Astrocyte of the hippocampus (primary cell): Measurements from ENCODE around the gene CRYBA4.

Experiments used
- DNase-seq: peaks from one replicate; pipeline ENCODE4 v3.0.0; 2011; ENCODE audit warnings: low read depth, low spot score

The CRYBA4 gene

GRCh38 chr22:26660356-26660755 lies 38.6 kb downstream of the CRYBA4 start:
- DNase-seq, result no peak

GRCh38 chr22:26660961-26661578 lies 39.3 kb downstream of the CRYBA4 start:
- no peak for DNase-seq

- no peak for DNase-seq
Observed at GRCh38 chr22:26662160-26662559, 40.4 kb downstream of the CRYBA4 start.

GRCh38 chr22:26663374-26663923 lies 41.7 kb downstream of the CRYBA4 start:
- no peak for DNase-seq

- DNase-seq, result no peak
Observed at GRCh38 chr22:26665813-26666231, 44.1 kb downstream of the CRYBA4 start.

- DNase-seq, result no peak
Observed at GRCh38 chr22:26667140-26667539, 45.4 kb downstream of the CRYBA4 start.

- DNase-seq, result peak; percentile 52
Observed at GRCh38 chr22:26669060-26669481, 47.3 kb downstream of the CRYBA4 start.

- no peak for DNase-seq
Observed at GRCh38 chr22:26670459-26670858, 48.7 kb downstream of the CRYBA4 start.

GRCh38 chr22:26671317-26672059 lies 49.7 kb downstream of the CRYBA4 start:
- no peak for DNase-seq

GRCh38 chr22:26672060-26672471 lies 50.3 kb downstream of the CRYBA4 start:
- DNase-seq, result no peak

- peak; percentile 94 for DNase-seq
Observed at GRCh38 chr22:26672590-26673468, 51.1 kb downstream of the CRYBA4 start.

- peak; percentile 48 for DNase-seq
Observed at GRCh38 chr22:26673486-26673885, 51.7 kb downstream of the CRYBA4 start.

- DNase-seq, result no peak
Observed at GRCh38 chr22:26674211-26675190, 52.7 kb downstream of the CRYBA4 start.

- DNase-seq, result no peak
Observed at GRCh38 chr22:26675687-26676268, 54.0 kb downstream of the CRYBA4 start.

GRCh38 chr22:26677217-26677616 lies 55.5 kb downstream of the CRYBA4 start:
- no peak for DNase-seq

GRCh38 chr22:26679003-26679629 lies 57.4 kb downstream of the CRYBA4 start:
- DNase-seq, result peak; percentile 91
